ENCODE measurements around the gene HOXA3.

DNA sequence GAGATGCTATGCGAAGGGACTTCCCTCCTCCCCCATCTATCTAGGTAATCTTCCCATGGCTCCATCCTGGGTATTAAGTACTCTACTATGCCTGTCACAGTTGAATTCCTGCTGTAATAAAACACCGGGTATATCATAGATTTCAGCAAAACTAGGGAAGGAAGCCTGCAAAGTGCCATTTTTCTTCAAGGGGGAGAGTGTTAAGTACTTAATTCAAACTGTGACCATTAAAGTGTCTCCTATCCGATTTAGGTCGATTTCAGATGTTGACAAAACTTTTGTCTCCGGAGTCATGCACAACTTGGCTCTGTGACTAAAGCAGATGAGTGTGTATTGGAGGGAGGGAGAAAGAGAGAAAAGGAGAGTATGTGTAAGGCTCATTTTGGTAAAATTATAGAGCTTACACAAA, 26.4 kb downstream of the HOXA3 start:
- no peak for TF ChIP-seq POLR2A (IDR thresholded peaks at IDR 0.05)
- TF ChIP-seq, protein P1, sequence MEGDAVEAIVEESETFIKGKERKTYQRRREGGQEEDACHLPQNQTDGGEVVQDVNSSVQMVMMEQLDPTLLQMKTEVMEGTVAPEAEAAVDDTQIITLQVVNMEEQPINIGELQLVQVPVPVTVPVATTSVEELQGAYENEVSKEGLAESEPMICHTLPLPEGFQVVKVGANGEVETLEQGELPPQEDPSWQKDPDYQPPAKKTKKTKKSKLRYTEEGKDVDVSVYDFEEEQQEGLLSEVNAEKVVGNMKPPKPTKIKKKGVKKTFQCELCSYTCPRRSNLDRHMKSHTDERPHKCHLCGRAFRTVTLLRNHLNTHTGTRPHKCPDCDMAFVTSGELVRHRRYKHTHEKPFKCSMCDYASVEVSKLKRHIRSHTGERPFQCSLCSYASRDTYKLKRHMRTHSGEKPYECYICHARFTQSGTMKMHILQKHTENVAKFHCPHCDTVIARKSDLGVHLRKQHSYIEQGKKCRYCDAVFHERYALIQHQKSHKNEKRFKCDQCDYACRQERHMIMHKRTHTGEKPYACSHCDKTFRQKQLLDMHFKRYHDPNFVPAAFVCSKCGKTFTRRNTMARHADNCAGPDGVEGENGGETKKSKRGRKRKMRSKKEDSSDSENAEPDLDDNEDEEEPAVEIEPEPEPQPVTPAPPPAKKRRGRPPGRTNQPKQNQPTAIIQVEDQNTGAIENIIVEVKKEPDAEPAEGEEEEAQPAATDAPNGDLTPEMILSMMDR (IDR thresholded peaks at IDR 0.05): no peak
